Activated CD4-positive, alpha-beta T cell treated with anti-CD3 and anti-CD28 coated beads, Interleukin-2, amount 50 U/mL, for 24 hours (primary cell): Measurements from ENCODE around the gene KLK3.

Experiments used
- DNase-seq, 2 donors: peaks; one replicate each; pipeline ENCODE4 v3.0.0-alpha.2; 2020; ENCODE audit warnings: low read depth in 1 of 2, low spot score in 1 of 2

The KLK3 gene

DNA sequence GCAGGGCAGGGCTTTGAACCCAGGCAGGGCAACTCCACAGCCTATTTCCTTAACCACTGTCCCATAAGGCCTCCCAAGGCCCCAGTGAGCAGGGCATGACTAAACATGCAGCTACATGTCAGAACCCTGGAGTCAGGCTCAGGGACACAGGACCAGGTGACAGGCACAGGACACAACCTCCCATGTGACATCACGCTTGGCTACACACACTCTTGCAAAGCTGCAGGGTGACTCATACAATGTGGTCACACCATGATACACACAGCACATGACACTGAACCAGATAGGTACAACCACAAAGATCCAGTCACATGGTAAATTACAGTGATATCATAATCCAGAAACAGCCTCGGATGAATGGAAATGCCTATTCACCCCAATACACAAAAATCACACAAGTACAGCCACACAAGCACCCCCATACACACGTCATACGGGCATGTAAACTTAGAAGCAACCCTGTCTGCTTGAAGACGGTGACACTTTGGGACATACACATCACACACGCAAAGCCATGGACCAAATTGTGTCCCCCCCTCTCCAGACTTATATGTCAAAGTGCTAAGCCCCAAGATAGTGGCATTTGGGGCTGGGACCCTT, 42.0 kb downstream of the KLK3 start:
- DNase-seq, result no peak

DNA sequence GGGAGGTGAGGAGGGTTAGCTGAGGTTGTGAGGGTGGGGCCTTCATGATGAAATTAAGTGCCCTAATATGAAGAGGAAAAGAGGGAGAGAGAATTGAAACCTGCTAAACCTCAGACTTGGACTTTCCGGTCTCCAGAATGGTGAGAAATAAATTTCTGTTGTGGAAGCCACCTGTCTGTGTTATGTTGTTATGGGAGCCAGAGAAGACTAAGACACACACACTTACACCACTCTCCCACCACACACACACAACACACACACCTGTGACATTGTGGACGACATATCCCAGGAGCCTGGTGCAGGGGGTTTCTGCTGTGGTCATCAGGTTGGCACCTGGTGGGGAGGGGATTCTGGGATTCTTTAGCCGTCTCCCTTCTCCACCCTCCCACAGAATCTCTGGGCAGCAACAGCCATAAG, 42.5 kb downstream of the KLK3 start:
- DNase-seq, result no peak

DNA sequence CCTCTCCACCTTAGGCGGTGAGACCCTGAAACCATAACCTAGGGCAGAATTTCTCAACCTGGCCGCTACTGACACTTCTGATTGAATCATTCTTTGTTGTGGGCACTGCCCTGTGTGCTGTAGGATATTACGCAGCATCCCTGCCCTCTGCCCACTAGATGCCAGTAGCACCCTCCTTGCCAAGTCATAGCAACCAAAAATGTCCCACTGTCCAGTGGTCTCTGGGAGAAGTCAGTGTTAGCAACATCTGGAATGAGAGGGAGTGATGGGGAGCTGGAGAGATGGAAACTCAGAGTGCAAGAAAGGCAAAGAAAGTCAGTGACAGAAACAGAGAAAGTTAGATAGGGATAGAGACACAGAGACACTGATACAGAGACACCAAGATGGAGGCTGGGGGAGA, 42.9 kb downstream of the KLK3 start:
- DNase-seq, result no peak

GRCh38 chr19:50898018-50898417, 43.3 kb downstream of the KLK3 start:
- no peak for DNase-seq

- no peak for DNase-seq
These were observed 44.9 kb downstream of the KLK3 start for GRCh38 chr19:50899569-50899968.

DNA sequence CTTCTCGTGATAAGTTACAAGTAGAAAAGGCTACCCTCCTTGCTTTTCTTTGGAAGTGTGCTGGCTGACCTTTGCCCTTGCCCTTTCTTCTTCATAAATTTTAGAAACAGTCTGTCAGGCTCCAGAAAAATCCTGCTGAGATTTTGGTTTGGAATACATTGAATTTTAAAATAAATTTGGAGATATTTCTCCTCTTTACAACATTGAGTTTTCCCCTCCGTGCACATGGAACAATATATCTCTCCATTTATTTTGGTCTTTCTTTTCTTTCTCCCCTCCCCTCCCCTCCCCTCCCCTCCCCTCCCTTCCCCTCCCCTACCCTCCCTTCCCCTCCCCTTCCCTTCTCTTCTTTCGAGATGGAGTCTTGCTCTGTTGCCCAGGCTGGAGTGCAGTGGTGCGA, 47.9 kb downstream of the KLK3 start:
- no peak for DNase-seq

DNA sequence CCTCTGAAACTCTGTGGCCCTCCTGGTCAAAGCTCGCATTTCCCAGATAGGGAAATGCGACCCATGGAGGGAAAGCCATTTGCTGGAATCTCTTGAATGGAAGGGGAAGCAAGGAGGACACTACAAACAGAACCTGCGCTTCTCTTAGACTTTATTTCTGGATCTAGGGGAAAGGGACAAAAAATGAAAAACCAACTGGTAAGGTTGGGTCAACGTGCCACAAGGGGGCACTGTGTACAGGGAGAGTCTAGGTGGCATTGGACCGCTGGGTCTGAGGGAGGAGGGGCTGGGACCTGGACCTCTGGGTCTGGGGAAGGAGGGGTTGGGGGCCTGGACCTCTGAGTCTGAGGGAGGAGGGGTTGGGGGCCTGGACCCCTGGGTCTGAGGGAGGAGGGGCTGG, 51.5 kb downstream of the KLK3 start:
- no peak for DNase-seq

GRCh38 chr19:50908336-50908735, 53.6 kb downstream of the KLK3 start:
- DNase-seq, result no peak

DNA sequence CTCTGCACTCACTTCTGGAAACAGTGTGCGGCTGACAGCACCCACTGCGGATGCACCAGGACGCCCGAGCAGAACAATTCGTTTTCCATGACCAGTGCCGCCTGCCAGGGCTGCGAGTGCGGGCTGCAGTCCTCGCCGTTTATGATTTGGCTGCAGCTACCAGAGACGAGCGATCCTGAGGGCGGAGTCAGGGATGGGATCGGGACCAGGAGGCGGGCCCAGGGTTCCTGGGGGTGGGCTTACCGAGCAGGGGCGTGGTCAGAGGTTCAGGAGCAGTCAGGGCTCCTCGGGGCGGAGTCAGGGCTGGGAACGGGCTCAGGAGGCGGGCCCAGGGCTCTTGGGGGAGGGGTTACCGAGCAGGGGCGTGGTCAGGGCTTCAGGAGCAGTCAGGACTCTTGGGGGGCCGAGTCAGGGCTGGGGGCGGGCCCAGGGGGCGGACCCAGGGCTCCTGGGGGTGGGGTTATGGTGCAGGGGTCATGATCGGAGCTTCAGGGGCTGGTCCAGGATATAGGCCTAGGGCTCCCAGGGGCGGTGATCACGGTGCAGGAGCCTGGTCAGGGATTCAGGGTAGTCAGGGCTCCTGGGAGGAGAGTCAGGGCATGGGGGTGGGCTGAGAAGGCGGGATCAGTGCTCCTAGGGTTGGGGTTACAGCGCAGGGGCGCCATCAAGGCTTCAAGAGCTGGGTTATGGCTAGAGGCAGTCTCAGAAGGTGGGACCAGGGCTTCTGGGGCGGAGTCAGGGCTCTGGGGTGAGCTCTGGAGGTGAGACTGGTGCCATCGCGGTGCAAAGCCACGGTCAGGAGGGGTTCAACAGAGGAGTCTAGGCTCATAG, 54.7 kb downstream of the KLK3 start:
- DNase-seq, result peak in 1 of 2 donors; percentile 15
